Uterus (tissue), 4 donors: ENCODE results near the gene DMD. TPM values are rescaled to one million over a fixed set of nuclear protein-coding genes. Genes with fewer than 3 reads are reported as not detected.
"Not testable (repeated sequence)": the region's sequence is repeated elsewhere in the genome, so short reads cannot be mapped to it uniquely, and the experiment has no call there.

Experiments
- DNase-seq, 2 donors: peaks; one replicate each; pipeline ENCODE4 v3.0.0-alpha.2; 2019 to 2020
- H3K27ac ChIP-seq, 2 donors: fragments of 200-600 bp; sonication (generic); 1 replicate in 1 of 2; 2 replicates in 1 of 2; pipeline ENCODE4 v1.5.1; 2016 to 2018
- H3K27me3 ChIP-seq, 2 donors: fragments of 200-600 bp; sonication (generic); one replicate each; pipeline ENCODE4 v1.5.1; 2018 to 2019; ENCODE audit warnings: control low read depth in 1 of 2
- H3K36me3 ChIP-seq, 2 donors: fragments of 200-600 bp; sonication (generic); one replicate each; pipeline ENCODE4 v1.5.1; 2019; ENCODE audit warnings: control low read depth in 1 of 2
- H3K4me1 ChIP-seq, 2 donors: fragments of 200-600 bp; sonication (generic); one replicate each; pipeline ENCODE4 v1.5.1; 2018 to 2019; ENCODE audit warnings: control low read depth in 1 of 2
- H3K4me3 ChIP-seq, 2 donors: fragments of 200-600 bp; sonication (generic); 1 replicate in 1 of 2; 2 replicates in 1 of 2; pipeline ENCODE4 v1.5.1; 2018 to 2019; ENCODE audit warnings: mild to moderate bottlenecking in 1 of 2
- H3K9me3 ChIP-seq, 2 donors: fragments of 200-600 bp; sonication (generic); one replicate each; pipeline ENCODE4 v1.5.1; 2019; ENCODE audit warnings: control low read depth in 1 of 2
- CTCF ChIP-seq, 4 experiments: fragments of 200-600 bp in 2 of 4; fragments of 450-650 bp in 2 of 4; sonication (generic) in 2 of 4; IDR thresholded peaks; one replicate each; pipeline ENCODE4 v1.5.1; 2016 to 2019; ENCODE audit warnings: antibody characterized with exemption in 4 of 4, mild to moderate bottlenecking in 2 of 4, moderate library complexity in 1 of 4
- POLR2A ChIP-seq, 2 donors: fragments of 450-650 bp; IDR thresholded peaks; one replicate each; pipeline ENCODE4 v1.6.1; 2016; ENCODE audit warnings: antibody characterized with exemption in 2 of 2, mild to moderate bottlenecking in 1 of 2, moderate library complexity in 1 of 2
- intact Hi-C: fragments of 100-400 bp; cut with DNase I; formaldehyde crosslinking; loops from one replicate; pipeline ENCODE4 v1.15.1; 2023; ENCODE audit warnings: low total_unique reads
- total RNA-seq, 4 donors: library from RNA; depleted of rRNA in 3 of 4; stranded (reverse); fragments of >200 nt in 3 of 4; gene quantifications; one replicate each; pipeline versions ENCODE4 v1.1.0 to v1.2.4, GENCODE V29; 2014 to 2023
- donor health status: DM: yes; HTN: yes; CAD: no.

DMD gene
- total RNA-seq, 4 donors from 2014 or later = 73.8 to 147 (median 97.8) TPM

GRCh38 chrX:32532262-32532661 lies 679.1 kb downstream of the DMD start:
- H3K9me3 ChIP-seq = no peaks in the 10 kb centered on the region
- H3K36me3 ChIP-seq = no peaks in the 10 kb centered on the region
- H3K4me3 ChIP-seq = no peak overlapping the region
- no peak for DNase-seq
- intact Hi-C loops = no loop called here
- H3K27ac ChIP-seq = no peak overlapping the region
- H3K27me3 ChIP-seq = peaks cover 0 to 5% of the 10 kb centered on the region in 2 donors
- no peaks in the 10 kb centered on the region for H3K4me1 ChIP-seq
- TF ChIP-seq CTCF (IDR thresholded peaks at IDR 0.05) (no peak), POLR2A (IDR thresholded peaks at IDR 0.05) (no peak)

GRCh38 chrX:32530802-32531403 lies 680.4 kb downstream of the DMD start:
- H3K9me3 ChIP-seq = no peaks in the 10 kb centered on the region
- no peaks in the 10 kb centered on the region for H3K4me1 ChIP-seq
- H3K4me3 ChIP-seq = no peak overlapping the region
- no peak overlapping the region for H3K27ac ChIP-seq
- H3K27me3 ChIP-seq = peaks cover 0 to 5% of the 10 kb centered on the region in 2 donors
- peak in 1 of 2 donors; percentile 19 for DNase-seq
- TF ChIP-seq CTCF (IDR thresholded peaks at IDR 0.05) (peak; percentile 32 to 51 (median 38)), POLR2A (IDR thresholded peaks at IDR 0.05) (no peak)
- no peaks in the 10 kb centered on the region for H3K36me3 ChIP-seq
- intact Hi-C loops = no loop called here

GRCh38 chrX:32528451-32528850 lies 682.9 kb downstream of the DMD start:
- H3K4me3 ChIP-seq, DNase-seq, H3K9me3 ChIP-seq, H3K27ac ChIP-seq, H3K36me3 ChIP-seq, H3K4me1 ChIP-seq, H3K27me3 ChIP-seq, intact Hi-C loops: not testable (repeated sequence)

- H3K9me3 ChIP-seq = no peaks in the 10 kb centered on the region
- no peak for DNase-seq
- no peak overlapping the region for H3K4me3 ChIP-seq
- TF ChIP-seq CTCF (IDR thresholded peaks at IDR 0.05) = no peak
- no peak for TF ChIP-seq POLR2A (IDR thresholded peaks at IDR 0.05)
- H3K27me3 ChIP-seq = no peaks in the 10 kb centered on the region
- H3K36me3 ChIP-seq = no peaks in the 10 kb centered on the region
- H3K4me1 ChIP-seq = no peaks in the 10 kb centered on the region
- intact Hi-C loops = no loop called here
- H3K27ac ChIP-seq = no peak overlapping the region
Observed at GRCh38 chrX:32525234-32525633, 686.1 kb downstream of the DMD start.

GRCh38 chrX:32524385-32524784 lies 687.0 kb downstream of the DMD start:
- H3K27ac ChIP-seq = no peak overlapping the region
- TF ChIP-seq POLR2A (IDR thresholded peaks at IDR 0.05) = no peak
- H3K36me3 ChIP-seq = no peaks in the 10 kb centered on the region
- H3K27me3 ChIP-seq = no peaks in the 10 kb centered on the region
- intact Hi-C loops = no loop called here
- DNase-seq = no peak
- no peak overlapping the region for H3K4me3 ChIP-seq
- no peaks in the 10 kb centered on the region for H3K9me3 ChIP-seq
- H3K4me1 ChIP-seq = no peaks in the 10 kb centered on the region

- Histone ChIP-seq H3K36me3 (no peaks in the 10 kb centered on the region), H3K27ac (no peak overlapping the region), H3K4me1 (no peaks in the 10 kb centered on the region), H3K9me3 (no peaks in the 10 kb centered on the region), H3K4me3 (no peak overlapping the region), H3K27me3 (no peaks in the 10 kb centered on the region)
- no peak for DNase-seq
- TF ChIP-seq CTCF (IDR thresholded peaks at IDR 0.05) = no peak
- no peak for TF ChIP-seq POLR2A (IDR thresholded peaks at IDR 0.05)
- intact Hi-C loops = no loop called here
Observed at GRCh38 chrX:32520789-32521188, 690.6 kb downstream of the DMD start.
